ENCODE results near the gene FOXE3. TPM values are rescaled to one million over a fixed set of nuclear protein-coding genes. Genes with fewer than 3 reads are reported as not detected.

FOXE3 gene
- total RNA-seq, 4 donors from 2014 or later = not detected

GRCh38 chr1:47420547-47420946 lies 4.5 kb downstream of the FOXE3 start:
- no peak for ATAC-seq
- DNase-seq = no peak
- no peak overlapping the region for H3K27ac ChIP-seq
- H3K4me1 ChIP-seq = no peaks in the 10 kb centered on the region
- no peaks in the 10 kb centered on the region for H3K36me3 ChIP-seq
- intact Hi-C loops (cut with DNase I; ENCODE audit: low total_unique reads) (loop anchor here (5.0 kb wide), 2 partner anchors 228 to 243 kb away; partner anchors contain the start of gene PDZK1IP1), in situ Hi-C loops (cut with MboI; ENCODE audit: low sequenced_read_pairs in 4 of 4) (loop anchor here in 3 of 4 donors (5.0 to 25.0 kb wide), 4 partner anchors 226 to 294 kb away; partner anchors contain the start of gene PDZK1IP1 (in 3 of the 3))
- TF ChIP-seq, protein P1, sequence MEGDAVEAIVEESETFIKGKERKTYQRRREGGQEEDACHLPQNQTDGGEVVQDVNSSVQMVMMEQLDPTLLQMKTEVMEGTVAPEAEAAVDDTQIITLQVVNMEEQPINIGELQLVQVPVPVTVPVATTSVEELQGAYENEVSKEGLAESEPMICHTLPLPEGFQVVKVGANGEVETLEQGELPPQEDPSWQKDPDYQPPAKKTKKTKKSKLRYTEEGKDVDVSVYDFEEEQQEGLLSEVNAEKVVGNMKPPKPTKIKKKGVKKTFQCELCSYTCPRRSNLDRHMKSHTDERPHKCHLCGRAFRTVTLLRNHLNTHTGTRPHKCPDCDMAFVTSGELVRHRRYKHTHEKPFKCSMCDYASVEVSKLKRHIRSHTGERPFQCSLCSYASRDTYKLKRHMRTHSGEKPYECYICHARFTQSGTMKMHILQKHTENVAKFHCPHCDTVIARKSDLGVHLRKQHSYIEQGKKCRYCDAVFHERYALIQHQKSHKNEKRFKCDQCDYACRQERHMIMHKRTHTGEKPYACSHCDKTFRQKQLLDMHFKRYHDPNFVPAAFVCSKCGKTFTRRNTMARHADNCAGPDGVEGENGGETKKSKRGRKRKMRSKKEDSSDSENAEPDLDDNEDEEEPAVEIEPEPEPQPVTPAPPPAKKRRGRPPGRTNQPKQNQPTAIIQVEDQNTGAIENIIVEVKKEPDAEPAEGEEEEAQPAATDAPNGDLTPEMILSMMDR (IDR thresholded peaks at IDR 0.05 in 4 of 5, conservative IDR thresholded peaks at IDR 0.05 in 1 of 5) = no peak
- TF ChIP-seq POLR2A (IDR thresholded peaks at IDR 0.05) = no peak
- no peaks in the 10 kb centered on the region for H3K9me3 ChIP-seq
- H3K4me3 ChIP-seq = no peak overlapping the region
- peaks cover 29 to 35% (median 31%) of the 10 kb centered on the region in 3 donors for H3K27me3 ChIP-seq

DNA sequence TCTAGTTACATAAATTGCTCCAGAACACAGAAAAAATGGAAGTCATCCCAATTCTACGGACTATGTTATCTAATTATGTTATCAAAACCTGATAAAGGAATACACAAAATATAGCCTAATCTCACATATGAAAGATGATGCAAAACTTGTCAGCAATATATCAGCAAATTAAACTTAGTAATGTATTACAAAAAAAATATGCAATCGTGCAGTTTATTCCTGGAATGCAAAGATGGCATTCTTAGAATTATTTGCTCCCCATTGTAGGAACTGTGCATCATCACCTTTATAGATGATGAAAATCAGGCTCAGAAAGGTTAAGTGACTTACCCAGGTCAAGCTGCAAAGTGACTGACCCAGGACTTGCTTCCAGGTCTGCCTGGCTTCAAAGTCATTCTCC lies 7.8 kb downstream of the FOXE3 start:
- H3K4me1 ChIP-seq = no peaks in the 10 kb centered on the region
- no peak overlapping the region for H3K27ac ChIP-seq
- peaks cover 6 to 17% (median 13%) of the 10 kb centered on the region in 3 donors for H3K27me3 ChIP-seq
- no peaks in the 10 kb centered on the region for H3K9me3 ChIP-seq
- intact Hi-C loops (cut with DNase I; ENCODE audit: low total_unique reads) (loop anchor here (5.0 kb wide), 2 partner anchors 232 to 247 kb away; partner anchors contain the start of gene PDZK1IP1), in situ Hi-C loops (cut with MboI; ENCODE audit: low sequenced_read_pairs in 4 of 4) (loop anchor here in 3 of 4 donors (5.0 to 25.0 kb wide), 4 partner anchors 229 to 291 kb away; partner anchors contain the start of gene PDZK1IP1 (in 3 of the 3))
- DNase-seq (no peak), ATAC-seq (no peak)
- H3K36me3 ChIP-seq = no peaks in the 10 kb centered on the region
- TF ChIP-seq POLR2A (IDR thresholded peaks at IDR 0.05) = no peak
- TF ChIP-seq, protein P1 (IDR thresholded peaks at IDR 0.05 in 4 of 5, conservative IDR thresholded peaks at IDR 0.05 in 1 of 5) = no peak
- H3K4me3 ChIP-seq = no peak overlapping the region

DNA sequence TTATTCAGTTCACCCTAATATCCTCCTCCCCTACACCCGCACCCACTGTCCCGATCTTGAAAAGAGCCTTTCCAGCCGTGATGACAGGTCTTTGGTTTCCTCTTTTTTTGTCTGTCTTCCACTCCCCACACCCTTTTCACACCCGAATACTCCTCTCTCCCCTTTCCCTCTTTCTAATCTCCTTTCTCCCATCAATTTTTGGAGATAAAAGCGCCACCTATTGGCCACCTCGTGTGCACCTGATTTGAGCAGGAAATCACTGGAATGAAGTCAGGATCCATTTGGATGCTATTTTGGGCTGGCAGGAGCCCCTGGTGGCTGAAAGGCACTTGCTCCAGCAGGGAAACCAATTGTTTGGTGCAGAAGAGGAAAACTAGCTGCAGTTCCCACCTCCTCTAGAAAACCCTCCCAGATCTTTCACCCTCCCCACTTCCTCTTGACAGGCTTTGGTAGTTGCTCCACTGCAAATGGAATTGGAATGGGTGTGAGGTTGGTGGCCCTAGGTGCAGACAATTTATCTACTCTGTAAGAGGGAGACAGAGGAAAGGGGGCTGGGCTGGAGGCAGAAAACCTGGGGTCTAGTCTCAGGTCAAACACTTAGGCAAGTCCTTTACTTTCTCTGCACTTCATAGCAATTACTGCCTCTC lies 8.4 kb downstream of the FOXE3 start:
- peaks cover 0 to 11% (median 11%) of the 10 kb centered on the region in 3 donors for H3K27me3 ChIP-seq
- in situ Hi-C loops (cut with MboI; ENCODE audit: low sequenced_read_pairs in 4 of 4) = loop anchor here in 3 of 4 donors (5.0 to 25.0 kb wide), 4 partner anchors 230 to 290 kb away; partner anchors contain the start of gene PDZK1IP1 (in 3 of the 3)
- intact Hi-C loops (cut with DNase I; ENCODE audit: low total_unique reads) = loop anchor here (5.0 kb wide), 2 partner anchors 232 to 247 kb away; partner anchors contain the start of gene PDZK1IP1

GRCh38 chr1:47431534-47431933 lies 15.4 kb downstream of the FOXE3 start:
- TF ChIP-seq, protein P1 (IDR thresholded peaks at IDR 0.05 in 4 of 5, conservative IDR thresholded peaks at IDR 0.05 in 1 of 5) = no peak
- Histone ChIP-seq H3K4me1 (peaks cover 5 to 12% of the 10 kb centered on the region in 2 donors), H3K4me3 (no peak overlapping the region), H3K9me3 (no peaks in the 10 kb centered on the region), H3K27me3 (peaks cover 60 to 71% (median 63%) of the 10 kb centered on the region in 3 donors), H3K27ac (no peak overlapping the region), H3K36me3 (no peaks in the 10 kb centered on the region)
- in situ Hi-C loops (cut with MboI; ENCODE audit: low sequenced_read_pairs in 4 of 4) = loop anchor here in 1 of 4 donors (25.0 kb wide), 2 partner anchors 244 to 281 kb away; partner anchors contain the start of gene PDZK1IP1
- no peak for ATAC-seq
- no peak for DNase-seq
- intact Hi-C loops (cut with DNase I; ENCODE audit: low total_unique reads) = loop anchor here (5.0 kb wide), 1 partner anchor 296 kb away; no protein-coding TSS in a partner anchor

More for the DNA sequence above, 8.4 kb downstream of the FOXE3 start:
- H3K9me3 ChIP-seq = no peaks in the 10 kb centered on the region
- H3K4me3 ChIP-seq = no peak overlapping the region
- DNase-seq (no peak), ATAC-seq (no peak)
- TF ChIP-seq, protein P1 (IDR thresholded peaks at IDR 0.05 in 4 of 5, conservative IDR thresholded peaks at IDR 0.05 in 1 of 5) = peak; percentile 21 to 60 (median 40)
- no peak for TF ChIP-seq POLR2A (IDR thresholded peaks at IDR 0.05)
- H3K36me3 ChIP-seq = no peaks in the 10 kb centered on the region
- H3K27ac ChIP-seq = no peak overlapping the region
- H3K4me1 ChIP-seq = no peaks in the 10 kb centered on the region

All from gastrocnemius medialis (tissue), 4 donors.